ENCODE data around the gene FBXL13.
"Not testable (repeated sequence)": the region's sequence is repeated elsewhere in the genome, so short reads cannot be mapped to it uniquely, and the experiment has no call there.

FBXL13 gene

GRCh38 chr7:103079836-103080235 lies 5.2 kb upstream of the FBXL13 start:
- DNase-seq (ENCODE audit: low read depth), result no peak

- not testable (repeated sequence) for DNase-seq (ENCODE audit: low read depth)
Measured at GRCh38 chr7:103078226-103078625, 3.6 kb upstream of the FBXL13 start.

- no peak for DNase-seq (ENCODE audit: low read depth)
Measured at GRCh38 chr7:103077318-103077717, 2.7 kb upstream of the FBXL13 start.

GRCh38 chr7:103076764-103077163 lies 2.2 kb upstream of the FBXL13 start:
- DNase-seq (ENCODE audit: low read depth), result no peak

- DNase-seq (ENCODE audit: low read depth), result peak; percentile 72
Measured at GRCh38 chr7:103075337-103075918, 832 bp upstream of the FBXL13 start.

- DNase-seq (ENCODE audit: low read depth), result no peak
Measured at GRCh38 chr7:103073989-103074518, 542 bp downstream of the FBXL13 start.

- DNase-seq (ENCODE audit: low read depth), result no peak
Measured at GRCh38 chr7:103071000-103071399, 3.6 kb downstream of the FBXL13 start.

GRCh38 chr7:103068414-103069403 lies 5.9 kb downstream of the FBXL13 start:
- DNase-seq (ENCODE audit: low read depth), result no peak

- no peak for DNase-seq (ENCODE audit: low read depth)
Measured at GRCh38 chr7:103065667-103066066, 8.9 kb downstream of the FBXL13 start.

GRCh38 chr7:103063895-103064294 lies 10.7 kb downstream of the FBXL13 start:
- no peak for DNase-seq (ENCODE audit: low read depth)

- no peak for DNase-seq (ENCODE audit: low read depth)
Measured at GRCh38 chr7:103059471-103059870, 15.1 kb downstream of the FBXL13 start.

GRCh38 chr7:103058122-103058521 lies 16.5 kb downstream of the FBXL13 start:
- DNase-seq (ENCODE audit: low read depth), result no peak

GRCh38 chr7:103056006-103056405 lies 18.6 kb downstream of the FBXL13 start:
- DNase-seq (ENCODE audit: low read depth), result not testable (repeated sequence)

GRCh38 chr7:103051519-103051918 lies 23.1 kb downstream of the FBXL13 start:
- DNase-seq (ENCODE audit: low read depth), result no peak

GRCh38 chr7:103048833-103049232 lies 25.8 kb downstream of the FBXL13 start:
- DNase-seq (ENCODE audit: low read depth), result no peak

GRCh38 chr7:103041815-103042214 lies 32.8 kb downstream of the FBXL13 start:
- DNase-seq (ENCODE audit: low read depth), result not testable (repeated sequence)

- DNase-seq (ENCODE audit: low read depth), result not testable (repeated sequence)
Measured at GRCh38 chr7:103037823-103038739, 36.5 kb downstream of the FBXL13 start.

GRCh38 chr7:103037476-103037822 lies 37.1 kb downstream of the FBXL13 start:
- DNase-seq (ENCODE audit: low read depth), result no peak

GRCh38 chr7:103034318-103034717 lies 40.3 kb downstream of the FBXL13 start:
- DNase-seq (ENCODE audit: low read depth), result not testable (repeated sequence)

GRCh38 chr7:103031781-103032180 lies 42.8 kb downstream of the FBXL13 start:
- no peak for DNase-seq (ENCODE audit: low read depth)

GRCh38 chr7:103031024-103031423 lies 43.6 kb downstream of the FBXL13 start:
- DNase-seq (ENCODE audit: low read depth), result no peak

GRCh38 chr7:103025341-103025740 lies 49.3 kb downstream of the FBXL13 start:
- no peak for DNase-seq (ENCODE audit: low read depth)
